ENCODE data around the gene MSRB2.

The MSRB2 gene

DNA sequence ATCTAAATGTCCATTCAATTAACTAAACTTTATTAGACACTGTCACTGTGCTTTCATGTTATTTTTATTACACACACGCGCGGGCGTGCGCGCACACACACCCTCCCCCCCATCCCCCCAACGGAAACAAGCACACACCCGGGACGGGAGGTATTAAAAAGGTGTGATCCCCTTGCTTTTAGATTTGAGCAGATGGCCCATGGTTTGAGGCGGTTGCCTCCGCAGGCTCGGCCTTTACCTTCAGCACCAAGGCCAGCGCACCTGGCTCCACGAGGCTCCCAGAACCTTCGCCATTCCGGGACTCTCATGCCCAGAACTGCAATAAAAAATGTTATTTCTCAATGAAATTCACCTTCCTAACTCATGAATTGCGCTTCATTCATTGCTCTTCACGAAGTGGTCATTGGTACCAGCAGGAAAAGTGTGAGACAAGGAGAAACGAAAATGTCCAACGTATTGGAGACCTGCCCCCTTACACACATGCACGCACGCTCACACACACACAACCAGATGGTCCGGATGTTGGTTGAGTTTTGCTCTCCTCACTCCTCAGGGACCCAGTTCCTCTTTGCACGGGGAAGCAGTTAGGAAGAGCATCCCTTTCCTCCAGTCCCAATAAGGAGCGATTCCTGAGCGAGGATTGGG is 76.0 kb downstream of the MSRB2 start:
- ATAC-seq: 0 out of 3 replicates have a peak, but pooled peaks have one; percentile 40
- TF ChIP-seq GLIS3 (CRISPR knock-in tag; IDR thresholded peaks at IDR 0.05): no peak
- no peak for TF ChIP-seq ZNF8 (CRISPR knock-in tag; IDR thresholded peaks at IDR 0.05)
- no peak for TF ChIP-seq RARB (CRISPR knock-in tag; IDR thresholded peaks at IDR 0.05)
- no peak for TF ChIP-seq ESRRG (CRISPR knock-in tag; IDR thresholded peaks at IDR 0.05)
- no peak for TF ChIP-seq ZFP3 (CRISPR knock-in tag; IDR thresholded peaks at IDR 0.05)

Data from SK-N-SH treated with all-trans-retinoic acid at 6 μM for 48 hours (cell line).